IMR-90 (cell line): ENCODE data around the gene AGAP1. TPM values are rescaled to one million over a fixed set of nuclear protein-coding genes. Genes with fewer than 3 reads are reported as not detected.

Experiments
- ATAC-seq: fragments of 200-7000 bp; cut with Tn5 transposase; 2 replicates; pipeline ENCODE4 v1.9.1; 2020; ENCODE audit warnings: low read depth, mild to moderate bottlenecking, moderate library complexity
- BruUV-seq: library from RNA; stranded (reverse); fragments of 400-500 nt; replicated peaks from 2 replicates; lab custom pipeline; 2021; lab: Mats Ljungman, UMichigan
- CTCF ChIA-PET: fragments of 300-600 bp; formaldehyde crosslinking; extraction: SDS; loops from one replicate; lab custom pipeline; 2021; ENCODE audit warnings: antibody characterized with exemption; lab: Yijun Ruan, JAX
- POLR2A ChIA-PET: fragments of 300-600 bp; sonication (Branson Sonifier 250); formaldehyde crosslinking; loops from one replicate; lab custom pipeline; 2022; ENCODE audit warnings: antibody characterized with exemption; ENCODE audit not compliant: unreplicated experiment; lab: Charles Lee
- DNase-seq: peaks from one replicate; pipeline ENCODE4 v3.0.0; 2013
- H2AFZ ChIP-seq: replicated peaks from 2 replicates; pipeline ENCODE3; 2013; ENCODE audit warnings: low read length, mild to moderate bottlenecking; ENCODE audit not compliant: poor library complexity
- H2AK5ac ChIP-seq: 2 replicates; pipeline ENCODE4 v1.6.1; 2013; ENCODE audit warnings: low read depth, low read length, inconsistent platforms
- H2AK9ac ChIP-seq: replicated peaks from 2 replicates; pipeline ENCODE3; 2013; ENCODE audit warnings: mild to moderate bottlenecking, low read depth, low read length, moderate library complexity; ENCODE audit not compliant: poor library complexity
- H2BK120ac ChIP-seq: 2 replicates; pipeline ENCODE4 v1.6.1; 2013; ENCODE audit warnings: low read depth, low read length, inconsistent platforms
- H2BK15ac ChIP-seq: 3 replicates; pipeline ENCODE4 v1.6.1; 2013; ENCODE audit warnings: low read depth, low read length, inconsistent platforms
- H2BK20ac ChIP-seq: 2 replicates; pipeline ENCODE4 v1.6.1; 2013; ENCODE audit warnings: low read depth, mild to moderate bottlenecking, inconsistent platforms, low read length, moderate library complexity
- H2BK5ac ChIP-seq: 2 replicates; pipeline ENCODE4 v1.6.1; 2013; ENCODE audit warnings: mild to moderate bottlenecking, low read depth, low read length, inconsistent platforms; ENCODE audit not compliant: poor library complexity, severe bottlenecking
- H3K14ac ChIP-seq: replicated peaks from 2 replicates; pipeline ENCODE4 v1.6.1; 2013; ENCODE audit warnings: low read depth, low read length, inconsistent platforms
- H3K18ac ChIP-seq: 2 replicates; pipeline ENCODE4 v1.6.1; 2013; ENCODE audit warnings: low read depth, low read length, control low read depth
- H3K23ac ChIP-seq: 2 replicates; pipeline ENCODE4 v1.6.1; 2013; ENCODE audit warnings: low read depth, low read length, inconsistent platforms
- H3K27ac ChIP-seq: 2 replicates; pipeline ENCODE4 v1.5.1; 2013; ENCODE audit warnings: mild to moderate bottlenecking, control low read depth, low read length; ENCODE audit not compliant: insufficient read depth
- H3K27me3 ChIP-seq: 2 replicates; pipeline ENCODE4 v1.6.1; 2013; ENCODE audit warnings: low read length; ENCODE audit not compliant: control insufficient read depth, insufficient read depth
- H3K36me3 ChIP-seq: 2 replicates; pipeline ENCODE4 v1.6.1; 2013; ENCODE audit warnings: low read length, mixed read lengths; ENCODE audit not compliant: control insufficient read depth, insufficient read depth
- H3K4ac ChIP-seq: 2 replicates; pipeline ENCODE4 v1.6.1; 2013; ENCODE audit warnings: low read depth, low read length, inconsistent platforms
- H3K4me1 ChIP-seq: 2 replicates; pipeline ENCODE4 v1.6.1; 2013; ENCODE audit warnings: low read length, mixed read lengths; ENCODE audit not compliant: control insufficient read depth, insufficient read depth
- H3K4me2 ChIP-seq: 2 replicates; pipeline ENCODE4 v1.6.1; 2013; ENCODE audit warnings: low read depth, mild to moderate bottlenecking, control low read depth, low read length, moderate library complexity
- H3K4me3 ChIP-seq: 2 replicates; pipeline ENCODE4 v1.5.1; 2013; ENCODE audit warnings: low read depth, mild to moderate bottlenecking, control low read depth, low read length, moderate library complexity; ENCODE audit not compliant: insufficient read depth
- H3K56ac ChIP-seq: 2 replicates; pipeline ENCODE4 v1.6.1; 2013; ENCODE audit warnings: low read length, inconsistent platforms; ENCODE audit not compliant: insufficient read depth; ENCODE audit errors: extremely low read depth
- H3K79me1 ChIP-seq, 2 experiments: 2 replicates each; pipeline ENCODE4 v1.6.1; 2013; ENCODE audit warnings: low read length in 2 of 2, inconsistent platforms in 1 of 2, low read depth in 1 of 2
- H3K9ac ChIP-seq: 2 replicates; pipeline ENCODE4 v1.6.1; 2013; ENCODE audit warnings: low read depth, low read length, control low read depth
- H3K9me1 ChIP-seq: 2 replicates; pipeline ENCODE4 v1.6.1; 2013; ENCODE audit warnings: low read length, inconsistent platforms; ENCODE audit not compliant: insufficient read depth
- H3K9me3 ChIP-seq: 2 replicates; pipeline ENCODE4 v1.6.1; 2013; ENCODE audit warnings: low read length; ENCODE audit not compliant: control insufficient read depth, insufficient read depth
- H4K20me1 ChIP-seq: 2 replicates; pipeline ENCODE4 v1.6.1; 2013; ENCODE audit warnings: low read length, inconsistent platforms; ENCODE audit not compliant: insufficient read depth
- H4K5ac ChIP-seq: 2 replicates; pipeline ENCODE4 v1.6.1; 2013; ENCODE audit warnings: mild to moderate bottlenecking, low read depth, low read length, control low read depth
- H4K8ac ChIP-seq, 2 experiments: 2 replicates each; pipeline ENCODE4 v1.6.1; 2013; ENCODE audit warnings: low read depth in 2 of 2, low read length in 2 of 2, control low read depth in 1 of 2, inconsistent platforms in 1 of 2
- H4K91ac ChIP-seq: 2 replicates; pipeline ENCODE4 v1.6.1; 2013; ENCODE audit warnings: low read depth, low read length, inconsistent platforms; ENCODE audit not compliant: insufficient read depth
- BHLHE40 ChIP-seq: fragments of 150-350 bp; IDR thresholded peaks from 2 replicates; pipeline ENCODE4 v1.6.1; 2016; ENCODE audit warnings: mild to moderate bottlenecking, low read depth, low read length
- CEBPB ChIP-seq: IDR thresholded peaks from 2 replicates; pipeline ENCODE4 v1.6.1; 2012; ENCODE audit warnings: low read depth, low read length, improper control_type of control experiment
- CHD1 ChIP-seq: IDR thresholded peaks from 2 replicates; pipeline ENCODE4 v1.6.1; 2012; ENCODE audit warnings: low read depth, low read length, improper control_type of control experiment
- ELK1 ChIP-seq: fragments of 150-350 bp; IDR thresholded peaks from 2 replicates; pipeline ENCODE4 v1.6.1; 2016; ENCODE audit warnings: low read depth, mild to moderate bottlenecking, low read length, moderate library complexity, borderline replicate concordance
- FOS ChIP-seq: fragments of 150-350 bp; IDR thresholded peaks from 2 replicates; pipeline ENCODE4 v1.6.1; 2016; ENCODE audit warnings: low read depth, low read length
- MAFK ChIP-seq: IDR thresholded peaks from 2 replicates; pipeline ENCODE4 v1.6.1; 2012; ENCODE audit warnings: low read depth, low read length, improper control_type of control experiment
- MAZ ChIP-seq: IDR thresholded peaks from 2 replicates; pipeline ENCODE4 v1.6.1; 2012; ENCODE audit warnings: low read depth, mild to moderate bottlenecking, low read length, improper control_type of control experiment, moderate library complexity, borderline replicate concordance
- MXI1 ChIP-seq: IDR thresholded peaks from 2 replicates; pipeline ENCODE4 v1.6.1; 2012; ENCODE audit warnings: low read depth, mild to moderate bottlenecking, low read length, moderate library complexity, borderline replicate concordance
- RFX5 ChIP-seq: IDR thresholded peaks from 2 replicates; pipeline ENCODE4 v1.8.0; 2012; ENCODE audit warnings: low read depth, mild to moderate bottlenecking, low read length, moderate library complexity
- WGBS, 2 experiments: methylation state at CpG; one replicate each; pipeline versions ENCODE4 v1.1.5 to v1.1.7; 2013; ENCODE audit warnings: missing lambda C conversion rate in 2 of 2; ENCODE audit not compliant: insufficient read length in 1 of 2; ENCODE audit errors: extremely low coverage in 2 of 2; 5-methylcytosine and 5-hydroxymethylcytosine counted together
- dilution Hi-C: fragments of 300-500 bp; cut with HindIII; formaldehyde crosslinking; loops from one replicate; pipeline ENCODE4 v1.14.3; 2018; ENCODE audit warnings: low sequenced_read_pairs; ENCODE audit not compliant: unreplicated experiment
- in situ Hi-C: fragments of 300-500 bp; cut with MboI; formaldehyde crosslinking; loops from 3 replicates; pipeline ENCODE4 v1.14.3; 2019; ENCODE audit warnings: low sequenced_read_pairs, inconsistent platforms, mixed read lengths
- intact Hi-C: fragments of 100-400 bp; cut with micrococcal nuclease; formaldehyde crosslinking; loops from 2 replicates; pipeline ENCODE4 v1.10.0; 2022
- polyA plus RNA-seq, 3 experiments: library from polyadenylated mRNA; depleted of rRNA; stranded (reverse); fragments of >200 nt; gene quantifications; 2 replicates each; pipeline ENCODE4 v1.2.3, GENCODE V29; 2012; ENCODE audit warnings: low replicate concordance in 1 of 3
- total RNA-seq: library from RNA; depleted of rRNA; stranded (reverse); fragments of >200 nt; gene quantifications from 2 replicates; pipeline ENCODE4 v1.2.3, GENCODE V29; 2012

The AGAP1 gene
- total and polyA plus RNA-seq, 2 of the 4 experiments (the other 2 are of a cell fraction), result 15.1 to 16.4 TPM

DNA sequence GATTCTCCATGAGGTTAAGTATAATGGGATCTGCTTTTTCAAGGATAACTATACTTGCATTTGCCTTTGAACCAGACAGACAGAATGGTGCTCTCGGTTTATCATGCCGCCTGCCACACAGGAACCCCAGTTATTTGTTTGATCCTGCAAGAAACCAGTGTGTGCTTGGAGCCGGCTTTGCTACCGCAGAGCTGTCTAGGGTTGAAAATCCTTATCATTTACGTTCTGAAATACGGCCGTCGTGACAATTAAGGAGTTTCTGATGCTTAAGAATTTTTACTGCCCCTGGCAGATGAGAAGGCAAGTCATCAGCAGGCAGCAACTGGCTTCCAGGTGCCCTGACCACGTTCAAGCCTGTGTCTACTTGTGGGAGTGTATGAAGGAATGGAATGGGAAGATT is 562.3 kb downstream of the AGAP1 start:
- H4K91ac ChIP-seq, result no peak overlapping the region
- no peaks in the 10 kb centered on the region for H3K79me1 ChIP-seq
- no peak overlapping the region for H3K14ac ChIP-seq
- H2BK15ac ChIP-seq, result no peak overlapping the region
- no peaks in the 10 kb centered on the region for H3K4me1 ChIP-seq
- peaks cover 4% of the 10 kb centered on the region for H3K9me3 ChIP-seq
- intact Hi-C loops, result no loop called here
- H3K4me3 ChIP-seq, result no peak overlapping the region
- BruUV-seq, result no TSS peak
- H2AK9ac ChIP-seq, result no peak overlapping the region
- H3K4me2 ChIP-seq, result no peak overlapping the region
- ChIA-PET POLR2A (no interaction called here), CTCF (no interaction called here)
- no peak overlapping the region for H3K23ac ChIP-seq
- no peak overlapping the region for H4K5ac ChIP-seq
- ATAC-seq, result no peak
- no peaks in the 10 kb centered on the region for H3K27me3 ChIP-seq
- no peak overlapping the region for H3K9ac ChIP-seq
- no peak overlapping the region for H2BK20ac ChIP-seq
- no peaks in the 10 kb centered on the region for H4K20me1 ChIP-seq
- 96% methylated on average over 4 of the region's 9 CpGs; no CpG with 5 or more reads in 1 of the 2 experiments for WGBS, 2 experiments
- H3K4ac ChIP-seq, result no peak overlapping the region
- H3K9me1 ChIP-seq, result no peaks in the 10 kb centered on the region
- H3K27ac ChIP-seq, result no peak overlapping the region
- H2BK5ac ChIP-seq, result no peak overlapping the region
- H4K8ac ChIP-seq, result no peak overlapping the region
- TF ChIP-seq ELK1 (no peak), MAFK (no peak), FOS (no peak), CHD1 (no peak), BHLHE40 (no peak), MAZ (no peak), CEBPB (no peak), RFX5 (no peak), MXI1 (no peak)
- no peak overlapping the region for H3K56ac ChIP-seq
- peaks cover 1% of the 10 kb centered on the region; the same call in 1 of the 2 replicates for H3K36me3 ChIP-seq
- DNase-seq, result no peak
- H2AK5ac ChIP-seq, result no peak overlapping the region
- H2BK120ac ChIP-seq, result no peak overlapping the region
- dilution Hi-C loops, result no loop called here
- no peak overlapping the region for H2AFZ ChIP-seq
- no peak overlapping the region for H3K18ac ChIP-seq
- in situ Hi-C loops, result no loop called here
